Activated naive CD8-positive, alpha-beta T cell treated with anti-CD3 and anti-CD28 coated beads, Interleukin-2, amount 50 U/mL, for 16 hours (primary cell): ENCODE results near the gene ALKBH7.
"Not testable (repeated sequence)": the region's sequence is repeated elsewhere in the genome, so short reads cannot be mapped to it uniquely, and the experiment has no call there.

ENCODE experiments used
- DNase-seq: peaks from one replicate; pipeline ENCODE4 v3.0.0-alpha.2; 2020; ENCODE audit warnings: low read depth, low spot score

The ALKBH7 gene

GRCh38 chr19:6400062-6400944, 27.7 kb downstream of the ALKBH7 start:
- not testable (repeated sequence) for DNase-seq

- no peak for DNase-seq
Measured at GRCh38 chr19:6402058-6402457, 29.5 kb downstream of the ALKBH7 start.

- no peak for DNase-seq
Measured at GRCh38 chr19:6402837-6403608, 30.4 kb downstream of the ALKBH7 start.

GRCh38 chr19:6406401-6406800, 33.8 kb downstream of the ALKBH7 start:
- DNase-seq, result no peak

GRCh38 chr19:6409346-6409745, 36.8 kb downstream of the ALKBH7 start:
- no peak for DNase-seq

GRCh38 chr19:6412061-6412446, 39.5 kb downstream of the ALKBH7 start:
- DNase-seq, result no peak

GRCh38 chr19:6412447-6413091, 40.0 kb downstream of the ALKBH7 start:
- no peak for DNase-seq

- DNase-seq, result no peak
Measured at GRCh38 chr19:6413291-6413690, 40.7 kb downstream of the ALKBH7 start.

GRCh38 chr19:6413721-6414643, 41.4 kb downstream of the ALKBH7 start:
- no peak for DNase-seq

- no peak for DNase-seq
Measured at GRCh38 chr19:6414793-6415590, 42.4 kb downstream of the ALKBH7 start.

GRCh38 chr19:6415591-6416190, 43.1 kb downstream of the ALKBH7 start:
- no peak for DNase-seq

- DNase-seq, result no peak
Measured at GRCh38 chr19:6416658-6417405, 44.2 kb downstream of the ALKBH7 start.

GRCh38 chr19:6417713-6418561, 45.3 kb downstream of the ALKBH7 start:
- no peak for DNase-seq

GRCh38 chr19:6418562-6418932, 46.0 kb downstream of the ALKBH7 start:
- no peak for DNase-seq

GRCh38 chr19:6421075-6422014, 48.8 kb downstream of the ALKBH7 start:
- no peak for DNase-seq

- no peak for DNase-seq
Measured at GRCh38 chr19:6423499-6424194, 51.1 kb downstream of the ALKBH7 start.
